IPS DF 6.9 (cell line): ENCODE results near the gene RHOBTB1.
"Not testable (repeated sequence)": the region's sequence is repeated elsewhere in the genome, so short reads cannot be mapped to it uniquely, and the experiment has no call there.

ENCODE experiments used
- DNase-seq: peaks from one replicate; pipeline ENCODE4 v3.0.0-alpha.2; 2013; ENCODE audit warnings: low read depth, low spot score
- H3K27ac ChIP-seq: one replicate; pipeline ENCODE4 v1.5.1; 2013; ENCODE audit warnings: low read length, control low read depth
- H3K27me3 ChIP-seq: 2 replicates; pipeline ENCODE4 v1.6.1; 2013; ENCODE audit warnings: mild to moderate bottlenecking, low read length; ENCODE audit not compliant: control insufficient read depth, insufficient read depth
- H3K36me3 ChIP-seq: 2 replicates; pipeline ENCODE4 v1.6.1; 2013; ENCODE audit warnings: low read length; ENCODE audit not compliant: control insufficient read depth, insufficient read depth
- H3K4me1 ChIP-seq: 2 replicates; pipeline ENCODE4 v1.6.1; 2013; ENCODE audit warnings: low read length; ENCODE audit not compliant: control insufficient read depth, insufficient read depth
- H3K4me3 ChIP-seq: 2 replicates; pipeline ENCODE4 v1.5.1; 2013; ENCODE audit warnings: mild to moderate bottlenecking, low read length
- H3K9me3 ChIP-seq: 2 replicates; pipeline ENCODE4 v1.6.1; 2013; ENCODE audit warnings: low read length, inconsistent platforms; ENCODE audit not compliant: control insufficient read depth, insufficient read depth
- WGBS: extraction: QIAGEN DNeasy Blood & Tissue Kit; methylation state at CpG from one replicate; pipeline ENCODE4 v1.1.7; 2013; ENCODE audit warnings: mixed read lengths, missing lambda C conversion rate; ENCODE audit not compliant: insufficient read length, insufficient coverage; 5-methylcytosine and 5-hydroxymethylcytosine counted together

RHOBTB1 gene

GRCh38 chr10:60908031-60908430 is 36.0 kb downstream of the RHOBTB1 start:
- no peak overlapping the region for H3K27ac ChIP-seq
- no peak for DNase-seq
- H3K4me3 ChIP-seq = no peak overlapping the region
- no peaks in the 10 kb centered on the region for H3K9me3 ChIP-seq
- no peaks in the 10 kb centered on the region for H3K4me1 ChIP-seq
- no peaks in the 10 kb centered on the region for H3K27me3 ChIP-seq
- no CpG with 5 or more reads among the region's 2 CpGs for WGBS
- no peaks in the 10 kb centered on the region for H3K36me3 ChIP-seq

- H3K27me3 ChIP-seq = no peaks in the 10 kb centered on the region
- no peaks in the 10 kb centered on the region for H3K4me1 ChIP-seq
- DNase-seq = no peak
- no peaks in the 10 kb centered on the region for H3K36me3 ChIP-seq
- H3K27ac ChIP-seq = no peak overlapping the region
- no peak overlapping the region for H3K4me3 ChIP-seq
- no CpG with 5 or more reads among the region's 3 CpGs for WGBS
- no peaks in the 10 kb centered on the region for H3K9me3 ChIP-seq
Observed at GRCh38 chr10:60907236-60907635, 36.7 kb downstream of the RHOBTB1 start.

GRCh38 chr10:60906825-60907224 is 37.2 kb downstream of the RHOBTB1 start:
- not testable (repeated sequence) for H3K36me3 ChIP-seq, DNase-seq, H3K9me3 ChIP-seq, H3K27me3 ChIP-seq, H3K4me1 ChIP-seq, H3K27ac ChIP-seq, H3K4me3 ChIP-seq
- WGBS = no CpG with 5 or more reads among the region's 6 CpGs

- Histone ChIP-seq H3K36me3 (no peaks in the 10 kb centered on the region), H3K27me3 (no peaks in the 10 kb centered on the region), H3K4me3 (no peak overlapping the region), H3K27ac (no peak overlapping the region), H3K4me1 (no peaks in the 10 kb centered on the region), H3K9me3 (no peaks in the 10 kb centered on the region)
- no CpG with 5 or more reads among the region's 2 CpGs for WGBS
- no peak for DNase-seq
Observed at GRCh38 chr10:60906411-60906810, 37.6 kb downstream of the RHOBTB1 start.

- Histone ChIP-seq H3K27ac (no peak overlapping the region), H3K4me1 (no peaks in the 10 kb centered on the region), H3K9me3 (no peaks in the 10 kb centered on the region), H3K4me3 (no peak overlapping the region), H3K27me3 (no peaks in the 10 kb centered on the region), H3K36me3 (no peaks in the 10 kb centered on the region)
- no CpG with 5 or more reads among the region's 4 CpGs for WGBS
- no peak for DNase-seq
Observed at GRCh38 chr10:60905580-60905979, 38.4 kb downstream of the RHOBTB1 start.

GRCh38 chr10:60903096-60903495 is 40.9 kb downstream of the RHOBTB1 start:
- Histone ChIP-seq H3K4me3 (no peak overlapping the region), H3K4me1 (no peaks in the 10 kb centered on the region), H3K9me3 (no peaks in the 10 kb centered on the region), H3K27me3 (no peaks in the 10 kb centered on the region), H3K36me3 (no peaks in the 10 kb centered on the region), H3K27ac (no peak overlapping the region)
- DNase-seq = no peak
- no CpG with 5 or more reads among the region's 3 CpGs for WGBS

GRCh38 chr10:60901561-60902235 is 42.3 kb downstream of the RHOBTB1 start:
- H3K9me3 ChIP-seq = no peaks in the 10 kb centered on the region
- H3K4me1 ChIP-seq = no peaks in the 10 kb centered on the region
- no peak overlapping the region for H3K27ac ChIP-seq
- no peaks in the 10 kb centered on the region for H3K36me3 ChIP-seq
- no peak for DNase-seq
- no CpG with 5 or more reads among the region's 6 CpGs for WGBS
- no peaks in the 10 kb centered on the region for H3K27me3 ChIP-seq
- H3K4me3 ChIP-seq = no peak overlapping the region

GRCh38 chr10:60899266-60899665 is 44.7 kb downstream of the RHOBTB1 start:
- WGBS = no CpG with 5 or more reads among the region's 7 CpGs
- Histone ChIP-seq H3K27me3 (no peaks in the 10 kb centered on the region), H3K9me3 (no peaks in the 10 kb centered on the region), H3K4me3 (no peak overlapping the region), H3K36me3 (no peaks in the 10 kb centered on the region), H3K27ac (no peak overlapping the region), H3K4me1 (no peaks in the 10 kb centered on the region)
- DNase-seq = no peak

GRCh38 chr10:60898321-60898720 is 45.7 kb downstream of the RHOBTB1 start:
- no CpG with 5 or more reads among the region's 5 CpGs for WGBS

GRCh38 chr10:60896810-60897209 is 47.2 kb downstream of the RHOBTB1 start:
- H3K27ac ChIP-seq = no peak overlapping the region
- H3K27me3 ChIP-seq = no peaks in the 10 kb centered on the region
- no CpG with 5 or more reads among the region's 2 CpGs for WGBS
- no peak for DNase-seq
- H3K36me3 ChIP-seq = no peaks in the 10 kb centered on the region
- no peaks in the 10 kb centered on the region for H3K4me1 ChIP-seq
- H3K4me3 ChIP-seq = no peak overlapping the region
- no peaks in the 10 kb centered on the region for H3K9me3 ChIP-seq

More at GRCh38 chr10:60898321-60898720, 45.7 kb downstream of the RHOBTB1 start:
- H3K4me3 ChIP-seq = no peak overlapping the region
- no peaks in the 10 kb centered on the region for H3K36me3 ChIP-seq
- H3K27me3 ChIP-seq = no peaks in the 10 kb centered on the region
- no peaks in the 10 kb centered on the region for H3K4me1 ChIP-seq
- no peak overlapping the region for H3K27ac ChIP-seq
- DNase-seq = no peak
- no peaks in the 10 kb centered on the region for H3K9me3 ChIP-seq

- H3K36me3 ChIP-seq = no peaks in the 10 kb centered on the region
- no peak for DNase-seq
- H3K27me3 ChIP-seq = no peaks in the 10 kb centered on the region
- no peaks in the 10 kb centered on the region for H3K9me3 ChIP-seq
- H3K27ac ChIP-seq = no peak overlapping the region
- H3K4me3 ChIP-seq = no peak overlapping the region
- no peaks in the 10 kb centered on the region for H3K4me1 ChIP-seq
Observed at GRCh38 chr10:60896033-60896432, 48.0 kb downstream of the RHOBTB1 start.
